K562 (cell line): ENCODE results near the gene LSS. TPM values are rescaled to one million over a fixed set of nuclear protein-coding genes. Genes with fewer than 3 reads are reported as not detected.
A peak's percentile ranks its signal among the peaks of the same experiment; 100 is the strongest.

Experiments used
- CREBBP ChIP-seq: IDR thresholded peaks from one replicate; pipeline ENCODE4 v1.6.1; 2012; ENCODE audit warnings: low read depth, mild to moderate bottlenecking, control low read depth, inconsistent platforms, low read length
- NELFE ChIP-seq: IDR thresholded peaks from 2 replicates; pipeline ENCODE4 v1.6.1; 2011; ENCODE audit warnings: mild to moderate bottlenecking; ENCODE audit not compliant: insufficient read depth, insufficient read length
- PCBP1 ChIP-seq: fragments of 200-400 bp; formaldehyde crosslinking; IDR thresholded peaks from 2 replicates; pipeline ENCODE4 v1.6.1; 2018; ENCODE audit warnings: mild to moderate bottlenecking, low read depth, low read length; ENCODE audit not compliant: poor library complexity, severe bottlenecking
- PHF20 ChIP-seq: fragments of 450-650 bp; IDR thresholded peaks from 2 replicates; pipeline ENCODE4 v1.6.1; 2018; ENCODE audit not compliant: partially characterized antibody
- RBBP5 ChIP-seq: fragments of 200-600 bp; sonication (generic); IDR thresholded peaks from 2 replicates; pipeline ENCODE4 v1.6.1; 2012; ENCODE audit warnings: borderline replicate concordance, mild to moderate bottlenecking, low read length, control low read depth, inconsistent platforms; ENCODE audit not compliant: insufficient read depth, poor library complexity, severe bottlenecking
- RHOXF2B ChIP-seq: fragments of 250-450 bp; sonication (Bioruptor Pico); conservative IDR thresholded peaks from 2 replicates; pipeline ENCODE4 v1.5.1; 2021
- SRSF1 ChIP-seq: fragments of 200-400 bp; formaldehyde crosslinking; IDR thresholded peaks from 2 replicates; pipeline ENCODE4 v1.6.1; 2017; ENCODE audit warnings: mild to moderate bottlenecking, low read depth, low read length, moderate library complexity
- XRCC5 ChIP-seq: fragments of 200-400 bp; formaldehyde crosslinking; IDR thresholded peaks from 2 replicates; pipeline ENCODE4 v1.6.1; 2017; ENCODE audit warnings: low read depth, mild to moderate bottlenecking, low read length
- ZBTB40 ChIP-seq, 2 experiments: fragments of 450-650 bp in 1 of 2; sonication (generic) in 1 of 2; formaldehyde crosslinking in 1 of 2; IDR thresholded peaks; 2 replicates each; pipeline versions ENCODE4 v1.7.1 to v1.9.0; 2016 to 2022; ENCODE audit warnings: inconsistent platforms in 1 of 2, mild to moderate bottlenecking in 1 of 2, missing genetic modification reagents in 1 of 2
- ZKSCAN1 ChIP-seq: fragments of 150-350 bp; IDR thresholded peaks from 2 replicates; pipeline ENCODE4 v1.6.1; 2016; ENCODE audit warnings: low read depth, low read length
- ZNF41 ChIP-seq: fragments of 250-450 bp; sonication (Bioruptor Pico); conservative IDR thresholded peaks from 2 replicates; pipeline ENCODE4 v1.4.0; 2020; ENCODE audit warnings: mild to moderate bottlenecking
- polyA plus RNA-seq, 8 experiments: library from polyadenylated mRNA; depleted of rRNA in 4 of 8; stranded (reverse) in 5 of 8; unstranded in 3 of 8; fragments of >200 nt; fragmentation: Nextera tagmentation in 2 of 8; fragmentation: Illumina TruSeq in 1 of 8; extraction: Ambion mirVana in 2 of 8; extraction: Trizol in 1 of 8; gene quantifications; 2 replicates each; pipeline versions ENCODE4 v1.2.1 to v1.2.3, GENCODE V29; 2011 to 2014; ENCODE audit warnings: inconsistent platforms in 1 of 8, missing spikeins in 1 of 8
- total RNA-seq, 7 experiments: library from RNA; depleted of rRNA in 6 of 7; stranded (reverse); fragments of >200 nt in 6 of 7; fragmentation: Illumina TruSeq in 2 of 7; extraction: Trizol in 2 of 7; gene quantifications; 2 replicates each; pipeline versions ENCODE4 v1.2.1 to v1.2.3, GENCODE V29; 2011 to 2021; ENCODE audit warnings: low replicate concordance in 1 of 7
- TF ChIP-seq, protein P1 (sequence below): fragments of 250-450 bp; sonication (Bioruptor Pico); IDR thresholded peaks from 2 replicates; pipeline ENCODE4 v1.4.0; 2020; ENCODE audit warnings: mild to moderate bottlenecking, moderate library complexity, borderline replicate concordance
- TF ChIP-seq, protein P2 (sequence below): fragments of 450-650 bp; formaldehyde crosslinking; IDR thresholded peaks from 2 replicates; pipeline ENCODE4 v1.4.0; 2022; ENCODE audit warnings: missing genetic modification characterization

The LSS gene
- total and polyA plus RNA-seq, 9 of the 15 experiments (the other 6 are each of a cell fraction or from before 2014, with no cell fraction given): 2.2 to 89.5 (median 37.4) TPM

DNA sequence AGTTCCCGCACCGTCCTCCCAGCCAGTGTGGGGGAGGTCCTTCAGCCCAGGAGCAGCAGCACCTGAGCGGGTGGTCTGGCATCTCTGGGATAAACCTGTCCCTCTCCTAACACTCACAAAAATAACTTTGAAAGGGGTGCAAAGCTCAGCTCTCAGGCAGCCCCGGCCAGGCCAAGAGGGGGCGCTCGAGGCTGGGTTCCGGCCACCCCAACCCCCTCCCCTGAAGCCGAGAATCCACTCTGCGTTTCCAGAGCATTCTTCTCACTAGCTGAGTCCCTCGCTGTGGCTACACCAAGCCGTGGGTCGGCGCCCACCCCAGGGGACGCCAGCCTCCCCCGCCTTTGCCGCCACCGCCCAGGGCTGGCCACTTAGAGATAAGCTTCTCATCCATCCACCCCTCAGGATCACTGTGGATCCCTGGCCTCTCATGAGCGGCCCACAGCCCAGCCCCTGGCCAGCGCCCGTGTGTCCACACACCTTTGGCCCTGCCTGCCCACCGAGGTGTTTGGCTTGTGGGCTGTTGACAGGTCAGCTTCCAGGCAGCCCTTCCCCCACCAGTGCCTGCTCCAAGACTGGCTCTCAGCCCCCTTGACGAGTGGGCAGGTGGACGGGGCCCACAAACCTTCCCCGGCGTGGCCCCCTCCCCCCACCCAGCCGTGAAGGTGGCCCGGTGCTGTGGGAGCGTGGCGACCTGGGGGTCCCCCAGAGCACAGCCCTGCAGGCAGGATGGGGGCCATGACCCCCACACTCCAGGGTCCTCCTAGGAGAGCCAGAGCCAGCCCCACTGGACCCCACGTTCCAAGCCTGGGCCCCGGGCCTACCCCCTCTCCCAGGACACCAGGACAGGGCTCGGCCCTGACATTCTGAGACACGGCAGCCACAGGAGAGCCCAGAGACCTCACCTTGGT, 75.1 kb downstream of the LSS start (continued):
- no peak for TF ChIP-seq RBBP5
- TF ChIP-seq XRCC5: peak; percentile 93
- no peak for TF ChIP-seq CREBBP
- no peak for TF ChIP-seq NELFE
- peak; percentile 83 for TF ChIP-seq PCBP1
- TF ChIP-seq PHF20: no peak
- no peak for TF ChIP-seq RHOXF2B (CRISPR knock-in tag)
- TF ChIP-seq, protein P1, sequence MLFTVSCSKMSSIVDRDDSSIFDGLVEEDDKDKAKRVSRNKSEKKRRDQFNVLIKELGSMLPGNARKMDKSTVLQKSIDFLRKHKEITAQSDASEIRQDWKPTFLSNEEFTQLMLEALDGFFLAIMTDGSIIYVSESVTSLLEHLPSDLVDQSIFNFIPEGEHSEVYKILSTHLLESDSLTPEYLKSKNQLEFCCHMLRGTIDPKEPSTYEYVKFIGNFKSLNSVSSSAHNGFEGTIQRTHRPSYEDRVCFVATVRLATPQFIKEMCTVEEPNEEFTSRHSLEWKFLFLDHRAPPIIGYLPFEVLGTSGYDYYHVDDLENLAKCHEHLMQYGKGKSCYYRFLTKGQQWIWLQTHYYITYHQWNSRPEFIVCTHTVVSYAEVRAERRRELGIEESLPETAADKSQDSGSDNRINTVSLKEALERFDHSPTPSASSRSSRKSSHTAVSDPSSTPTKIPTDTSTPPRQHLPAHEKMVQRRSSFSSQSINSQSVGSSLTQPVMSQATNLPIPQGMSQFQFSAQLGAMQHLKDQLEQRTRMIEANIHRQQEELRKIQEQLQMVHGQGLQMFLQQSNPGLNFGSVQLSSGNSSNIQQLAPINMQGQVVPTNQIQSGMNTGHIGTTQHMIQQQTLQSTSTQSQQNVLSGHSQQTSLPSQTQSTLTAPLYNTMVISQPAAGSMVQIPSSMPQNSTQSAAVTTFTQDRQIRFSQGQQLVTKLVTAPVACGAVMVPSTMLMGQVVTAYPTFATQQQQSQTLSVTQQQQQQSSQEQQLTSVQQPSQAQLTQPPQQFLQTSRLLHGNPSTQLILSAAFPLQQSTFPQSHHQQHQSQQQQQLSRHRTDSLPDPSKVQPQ: no peak
- no peak for TF ChIP-seq ZNF41 (CRISPR knock-in tag)
- TF ChIP-seq SRSF1: no peak
- TF ChIP-seq ZKSCAN1: 0 out of 2 replicates have a peak, but pooled peaks have one; percentile 45
- TF ChIP-seq ZBTB40 (IDR thresholded peaks at IDR 0.05): no peak
- no peak for TF ChIP-seq ZBTB40 (CRISPR knock-in tag; IDR thresholded peaks at IDR 0.05)
- TF ChIP-seq, protein P2, sequence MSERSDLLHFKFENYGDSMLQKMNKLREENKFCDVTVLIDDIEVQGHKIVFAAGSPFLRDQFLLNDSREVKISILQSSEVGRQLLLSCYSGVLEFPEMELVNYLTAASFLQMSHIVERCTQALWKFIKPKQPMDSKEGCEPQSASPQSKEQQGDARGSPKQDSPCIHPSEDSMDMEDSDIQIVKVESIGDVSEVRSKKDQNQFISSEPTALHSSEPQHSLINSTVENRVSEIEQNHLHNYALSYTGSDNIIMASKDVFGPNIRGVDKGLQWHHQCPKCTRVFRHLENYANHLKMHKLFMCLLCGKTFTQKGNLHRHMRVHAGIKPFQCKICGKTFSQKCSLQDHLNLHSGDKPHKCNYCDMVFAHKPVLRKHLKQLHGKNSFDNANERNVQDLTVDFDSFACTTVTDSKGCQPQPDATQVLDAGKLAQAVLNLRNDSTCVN: no peak
